NT2/D1 (cell line): Measurements from ENCODE around the gene TFDP1.

Source experiments
- YY1 ChIP-seq: IDR thresholded peaks from 2 replicates; pipeline ENCODE4 v1.6.1; 2011; ENCODE audit not compliant: insufficient read length, insufficient read depth
- ZNF274 ChIP-seq: IDR thresholded peaks from 2 replicates; pipeline ENCODE4 v1.6.1; 2011; ENCODE audit warnings: mild to moderate bottlenecking, low read depth, low read length

DNA sequence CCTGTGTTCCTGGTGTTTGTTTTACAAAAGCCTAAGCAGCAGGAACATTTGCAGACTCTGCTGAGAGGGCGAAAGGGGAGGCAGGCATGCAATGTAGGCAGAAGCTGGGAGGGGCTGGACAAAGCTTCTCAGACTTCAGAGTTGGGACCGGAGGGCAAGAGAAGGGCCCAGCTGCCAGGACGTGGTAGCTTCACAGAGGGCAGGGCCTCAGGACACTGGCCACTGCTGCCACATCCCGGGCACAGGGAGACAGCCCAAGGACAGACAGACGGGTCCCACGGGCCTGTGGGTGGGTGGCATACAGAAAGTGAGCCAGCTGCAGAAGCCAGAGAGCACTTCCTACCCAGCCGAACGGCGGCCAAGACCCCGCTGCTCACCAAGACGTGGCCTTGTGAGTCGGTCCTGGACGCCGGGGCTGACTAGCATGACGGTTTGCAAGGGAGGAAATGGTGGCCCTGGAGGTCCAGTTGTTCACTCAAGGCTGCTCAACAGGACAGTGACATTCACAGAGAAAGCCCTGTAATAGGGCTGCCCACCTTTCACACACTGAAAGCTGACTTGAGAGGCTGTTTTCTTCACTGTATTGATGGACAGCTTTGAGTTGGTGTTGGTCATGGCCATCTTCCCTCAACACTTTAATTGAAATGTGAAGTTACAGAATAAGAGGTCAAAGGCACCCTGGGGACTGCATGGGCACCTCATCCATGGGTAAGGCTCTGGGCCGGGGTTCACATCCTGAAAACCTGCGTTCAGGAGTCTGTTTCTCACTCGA lies 23.7 kb upstream of the TFDP1 start:
- TF ChIP-seq ZNF274 = no peak
- TF ChIP-seq YY1 = no peak
